OCI-LY3 (cell line): ENCODE measurements around the gene IFNG.

ENCODE experiments used
- H2AFZ ChIP-seq: fragments of 200-600, 300-600 bp; shearing (Covaris generic); 2 replicates; pipeline ENCODE4 v1.6.0; 2014; ENCODE audit warnings: antibody characterized with exemption, low read depth, low read length
- H3K27ac ChIP-seq: fragments of 200-600, 300-600 bp; sonication (generic); 2 replicates; pipeline ENCODE4 v1.5.1; 2014; ENCODE audit warnings: mild to moderate bottlenecking, low read length, moderate library complexity, mixed read lengths
- H3K27me3 ChIP-seq: fragments of 200-600, 300-600 bp; sonication (generic); 2 replicates; pipeline ENCODE4 v1.6.1; 2014; ENCODE audit warnings: low read depth, low read length, mixed read lengths
- H3K36me3 ChIP-seq: fragments of 200-600, 300-600 bp; sonication (generic); replicated peaks from 2 replicates; pipeline ENCODE3; 2014; ENCODE audit warnings: low read depth, low read length, mixed read lengths
- H3K4me1 ChIP-seq: fragments of 300-600, 200-600 bp; sonication (generic); 2 replicates; pipeline ENCODE4 v1.6.1; 2014; ENCODE audit warnings: low read length, mixed read lengths
- H3K4me2 ChIP-seq: fragments of 200-600, 300-600 bp; sonication (generic); 2 replicates; pipeline ENCODE4 v1.6.1; 2014; ENCODE audit warnings: low read length, mixed read lengths
- H3K4me3 ChIP-seq: fragments of 300-600, 200-600 bp; sonication (generic); 2 replicates; pipeline ENCODE4 v1.5.1; 2014; ENCODE audit warnings: antibody characterized with exemption, mild to moderate bottlenecking, low read length, moderate library complexity
- H3K79me2 ChIP-seq: fragments of 300-600, 200-600 bp; shearing (Covaris generic); 2 replicates; pipeline ENCODE4 v1.6.1; 2014; ENCODE audit warnings: mild to moderate bottlenecking, low read length, mixed read lengths
- H3K9ac ChIP-seq: fragments of 300-600, 200-600 bp; shearing (Covaris generic); 2 replicates; pipeline ENCODE4 v1.6.0; 2014; ENCODE audit warnings: mild to moderate bottlenecking, low read length, moderate library complexity
- H3K9me3 ChIP-seq: fragments of 200-600, 300-600 bp; shearing (Covaris generic); 2 replicates; pipeline ENCODE4 v1.6.1; 2014; ENCODE audit warnings: low read length, mixed read lengths; ENCODE audit not compliant: insufficient read depth
- H4K20me1 ChIP-seq: fragments of 200-600, 300-600 bp; sonication (generic); 2 replicates; pipeline ENCODE4 v1.6.1; 2016; ENCODE audit warnings: low read length, mixed read lengths; ENCODE audit not compliant: insufficient read depth
- CTCF ChIP-seq: fragments of 200-600, 300-600 bp; sonication (generic); IDR thresholded peaks from 2 replicates; pipeline ENCODE4 v1.5.1; 2014; ENCODE audit warnings: antibody characterized with exemption, low read length, low read depth
- EZH2phosphoT487 ChIP-seq: fragments of 200-600 bp; shearing (Covaris generic); IDR thresholded peaks from 2 replicates; pipeline ENCODE4 v1.6.1; 2018; ENCODE audit warnings: antibody characterized with exemption, mixed run types, low read depth

Gene IFNG

GRCh38 chr12:68109001-68109400, 50.5 kb downstream of the IFNG start:
- Histone ChIP-seq H3K4me1 (no peaks in the 10 kb centered on the region), H3K79me2 (no peaks in the 10 kb centered on the region), H2AFZ (no peak overlapping the region), H3K4me2 (no peak overlapping the region), H3K36me3 (no peaks in the 10 kb centered on the region), H3K9ac (no peak overlapping the region), H4K20me1 (no peaks in the 10 kb centered on the region), H3K27ac (no peak overlapping the region), H3K9me3 (no peaks in the 10 kb centered on the region), H3K27me3 (no peaks in the 10 kb centered on the region), H3K4me3 (no peak overlapping the region)
- TF ChIP-seq EZH2phosphoT487 (no peak), CTCF (no peak)

- Histone ChIP-seq H3K4me3 (no peak overlapping the region), H3K27ac (no peak overlapping the region), H3K4me2 (no peak overlapping the region), H2AFZ (no peak overlapping the region), H3K79me2 (no peaks in the 10 kb centered on the region), H3K9ac (no peak overlapping the region), H3K4me1 (no peaks in the 10 kb centered on the region), H4K20me1 (no peaks in the 10 kb centered on the region), H3K36me3 (no peaks in the 10 kb centered on the region), H3K27me3 (peaks cover 7% of the 10 kb centered on the region; the same call in 1 of the 2 replicates), H3K9me3 (no peaks in the 10 kb centered on the region)
- TF ChIP-seq CTCF = no peak
- TF ChIP-seq EZH2phosphoT487 = no peak
Observed at GRCh38 chr12:68106660-68107059, 52.9 kb downstream of the IFNG start.

DNA sequence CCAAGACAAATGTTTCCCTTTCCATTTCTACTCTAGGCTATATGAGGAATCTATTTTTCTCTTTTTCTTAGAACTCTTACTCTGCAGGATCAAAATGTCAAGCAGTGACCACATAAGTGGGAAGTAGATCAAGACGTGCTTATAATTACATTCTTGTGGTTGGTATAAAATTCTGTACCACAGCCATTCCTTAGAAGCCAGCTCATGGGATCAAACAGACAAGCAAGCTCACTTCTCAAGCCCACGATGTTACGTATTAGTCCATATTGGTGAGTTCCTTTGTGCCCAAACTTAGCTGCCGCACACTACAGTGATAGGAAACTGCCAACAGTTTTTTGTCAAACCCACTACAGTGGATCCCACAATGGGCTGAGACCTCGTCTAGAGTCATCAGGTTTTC, 53.4 kb downstream of the IFNG start:
- no peaks in the 10 kb centered on the region for H3K79me2 ChIP-seq
- H3K4me1 ChIP-seq = no peaks in the 10 kb centered on the region
- H3K27me3 ChIP-seq = peaks cover 7% of the 10 kb centered on the region; the same call in 1 of the 2 replicates
- TF ChIP-seq EZH2phosphoT487 (no peak), CTCF (no peak)
- no peak overlapping the region for H3K9ac ChIP-seq
- no peaks in the 10 kb centered on the region for H3K36me3 ChIP-seq
- H3K27ac ChIP-seq = no peak overlapping the region
- H3K4me3 ChIP-seq = no peak overlapping the region
- H2AFZ ChIP-seq = no peak overlapping the region
- H3K9me3 ChIP-seq = no peaks in the 10 kb centered on the region
- no peaks in the 10 kb centered on the region for H4K20me1 ChIP-seq
- H3K4me2 ChIP-seq = no peak overlapping the region
